Activated effector memory CD4-positive, alpha-beta T cell treated with Interleukin-2 at 50 U/mL for 16 hours (primary cell): Measurements from ENCODE around the gene NPPA.
"Not testable (repeated sequence)": the region's sequence is repeated elsewhere in the genome, so short reads cannot be mapped to it uniquely, and the experiment has no call there.

Experiments
- DNase-seq: peaks from one replicate; pipeline ENCODE4 v3.0.0-alpha.2; 2020

The NPPA gene

DNA sequence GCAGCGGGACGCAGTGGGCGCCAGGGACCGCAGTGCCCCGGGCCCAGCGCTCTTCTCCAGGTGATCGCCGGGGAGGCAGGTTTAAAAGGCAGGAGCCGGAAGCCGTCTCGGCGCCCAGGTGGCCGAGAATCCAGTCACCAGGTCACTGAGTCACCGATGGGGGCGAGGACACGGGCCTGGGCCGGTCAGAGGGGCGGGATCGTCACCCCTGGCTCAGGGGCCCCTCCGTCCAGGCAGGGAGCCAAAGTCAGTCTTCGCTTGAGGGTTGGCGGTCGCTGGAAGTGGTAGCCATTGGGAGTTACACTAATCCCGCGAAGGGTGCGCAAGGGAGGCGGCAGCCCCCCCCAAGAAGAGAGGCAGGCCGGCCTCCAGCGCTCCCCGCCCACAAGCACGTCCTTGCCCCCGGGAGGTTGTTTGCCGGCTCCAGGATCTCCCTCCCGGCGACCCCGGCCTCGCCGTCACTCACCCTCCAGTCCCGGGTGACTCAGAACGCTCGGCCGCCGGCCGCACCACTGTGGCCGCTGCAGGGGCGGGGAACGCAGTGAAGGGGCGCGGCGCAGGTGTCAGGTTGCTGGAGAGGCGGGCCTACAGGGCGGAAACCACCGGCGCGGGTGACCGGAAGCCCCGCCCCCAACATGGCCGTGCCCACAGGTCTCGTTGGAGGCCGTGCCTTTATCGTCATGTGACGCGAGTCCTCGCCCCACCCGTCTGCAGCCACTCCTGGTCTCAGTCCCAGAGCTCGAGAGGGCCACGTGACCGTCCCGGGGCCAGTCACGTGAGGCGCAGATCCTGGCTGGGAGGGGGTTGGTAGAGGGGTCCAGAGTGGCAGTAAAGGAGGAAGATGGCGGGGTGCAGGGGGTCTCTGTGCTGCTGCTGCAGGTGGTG lies 41.9 kb downstream of the NPPA start, which contains the start of the genes CLCN6 and MTHFR:
Gene CLCN6 (plus strand): TSS at position 770 of the 885 bp plus-strand sequence. CDS start 72 bp downstream, at position 842.
Gene MTHFR (minus strand): TSS at position 543 of the 885 bp plus-strand sequence. CDS start 2,848 bp downstream, outside the sequence.
- peak; percentile 98 for DNase-seq

DNA sequence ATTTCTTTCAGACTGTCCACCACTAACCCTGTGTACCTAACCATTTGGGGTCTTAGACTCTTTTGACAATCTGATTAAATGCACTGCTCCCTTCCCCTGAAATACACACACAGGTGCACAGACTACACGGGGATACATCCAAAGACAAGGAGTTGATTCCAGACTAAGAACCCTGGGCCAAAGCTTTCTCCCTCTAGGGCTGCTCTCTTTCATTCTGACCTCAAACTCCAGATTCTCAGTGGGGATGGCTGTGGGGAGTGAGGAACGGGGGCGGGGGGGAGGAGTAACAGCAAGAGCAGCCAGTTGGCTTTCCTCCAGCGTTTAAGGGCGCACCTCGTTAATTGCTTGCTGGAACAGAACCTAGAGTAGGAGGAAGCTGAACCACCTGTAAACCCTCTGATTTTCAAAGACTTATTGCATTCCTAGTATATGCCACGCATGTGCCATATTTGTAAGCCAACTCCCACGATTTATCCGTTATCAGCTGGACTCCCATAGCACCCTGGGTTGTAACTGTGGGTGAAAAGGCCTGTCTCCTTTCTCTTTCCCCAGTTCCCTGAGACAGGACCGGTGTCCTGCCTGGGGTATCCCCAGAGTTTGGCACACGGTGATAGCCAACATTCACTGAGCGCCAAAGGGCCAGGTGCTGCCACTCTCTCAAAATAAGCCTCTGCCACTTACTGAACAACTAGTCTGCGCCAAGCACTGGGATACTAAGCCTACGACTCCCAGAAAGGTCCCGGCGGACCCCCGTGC lies 42.7 kb downstream of the NPPA start:
- DNase-seq, result no peak

DNA sequence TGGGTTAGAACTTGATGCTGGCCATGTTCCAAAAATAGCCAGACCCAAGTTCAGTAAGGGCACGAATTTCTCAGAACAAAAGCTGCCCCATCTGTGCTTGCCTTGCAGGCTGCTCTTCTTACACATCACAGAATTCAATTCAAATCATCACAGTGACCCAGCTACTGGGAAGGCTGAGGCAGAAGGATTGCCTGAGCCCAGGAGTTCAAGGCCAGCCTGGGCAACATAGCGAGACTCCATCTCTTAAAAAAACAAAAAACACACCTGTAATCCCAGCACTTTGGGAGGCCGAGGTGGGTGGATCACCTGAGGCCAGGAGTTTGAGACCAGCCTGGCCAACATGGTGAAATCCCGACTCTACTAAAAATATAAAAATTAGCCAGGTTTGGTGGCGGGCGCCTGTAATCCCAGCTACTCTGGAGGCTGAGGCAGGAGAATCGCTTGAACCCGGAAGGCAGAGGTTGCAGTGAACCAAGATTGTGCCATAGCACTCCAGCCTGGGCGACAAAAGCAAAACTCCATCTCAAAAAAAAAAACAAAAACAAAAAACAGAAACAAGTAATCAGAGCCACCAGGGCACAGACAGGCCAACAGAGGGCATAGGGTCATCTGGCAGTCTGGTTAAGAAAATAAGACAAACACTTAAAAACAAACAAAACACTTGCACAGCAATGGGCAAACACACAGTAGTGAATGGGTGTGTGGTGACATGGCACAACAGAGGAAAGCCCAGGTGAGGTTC lies 43.5 kb downstream of the NPPA start:
- not testable (repeated sequence) for DNase-seq

DNA sequence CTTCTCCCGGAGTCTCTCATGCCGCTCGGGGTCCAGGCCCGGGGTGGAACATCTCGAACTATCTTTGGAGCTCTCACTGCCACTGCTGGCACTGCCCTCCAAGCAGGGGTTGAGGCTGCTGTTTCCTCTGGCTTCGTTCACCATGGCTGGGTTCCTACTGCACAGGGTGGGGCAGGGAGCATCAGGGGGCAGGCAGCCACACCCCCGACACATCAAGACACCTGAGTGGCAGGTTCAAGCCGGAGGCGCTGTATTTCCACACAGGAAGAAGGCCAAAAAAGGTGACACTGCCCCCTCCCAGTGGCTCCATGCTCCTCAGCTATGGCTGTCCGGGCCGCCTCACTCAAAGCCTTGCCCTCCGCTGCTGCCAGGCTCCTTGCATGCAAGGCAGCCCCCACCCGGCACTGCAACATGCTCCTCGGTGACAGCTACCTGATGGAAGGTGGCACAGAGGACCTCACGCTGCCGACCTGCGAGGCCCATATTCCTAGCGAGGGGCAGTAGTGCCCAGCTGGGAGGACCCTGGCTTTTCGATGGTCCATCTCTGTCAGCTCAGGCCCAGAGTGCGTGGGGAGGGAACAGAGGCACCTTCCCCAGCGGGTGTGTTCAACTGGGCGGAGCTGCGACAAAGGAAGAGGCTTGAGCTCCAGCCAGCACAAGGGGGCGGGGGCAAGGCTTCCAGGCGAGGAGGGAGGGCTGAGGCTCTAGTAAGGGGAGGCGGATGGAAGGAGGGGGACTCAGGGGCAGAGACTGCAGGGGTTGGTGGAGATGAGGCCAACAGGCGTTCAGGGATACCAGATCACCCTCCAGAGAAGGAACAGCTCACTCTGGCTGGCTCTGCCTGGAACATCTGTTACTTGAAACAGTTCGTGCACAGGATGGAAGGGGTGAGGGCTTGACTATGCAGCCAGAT lies 44.4 kb downstream of the NPPA start:
- peak; percentile 67 for DNase-seq

DNA sequence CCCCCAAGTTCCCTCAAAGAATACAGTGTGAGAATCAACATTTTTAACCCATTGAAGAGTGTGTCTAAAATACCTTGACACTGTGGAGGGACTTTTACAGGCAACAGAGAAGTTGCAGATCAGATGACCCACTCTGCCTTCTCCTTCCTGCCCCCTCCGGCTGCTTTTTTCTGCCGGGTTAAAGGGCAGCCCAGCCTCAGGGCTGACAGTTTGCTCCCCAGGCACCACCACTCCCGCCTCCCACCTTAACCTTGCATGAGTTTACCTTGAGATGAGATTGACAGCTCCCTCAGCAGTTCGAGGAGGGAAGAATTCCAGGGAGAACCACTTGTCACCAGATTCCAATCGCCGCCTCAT lies 45.0 kb downstream of the NPPA start:
- no peak for DNase-seq

DNA sequence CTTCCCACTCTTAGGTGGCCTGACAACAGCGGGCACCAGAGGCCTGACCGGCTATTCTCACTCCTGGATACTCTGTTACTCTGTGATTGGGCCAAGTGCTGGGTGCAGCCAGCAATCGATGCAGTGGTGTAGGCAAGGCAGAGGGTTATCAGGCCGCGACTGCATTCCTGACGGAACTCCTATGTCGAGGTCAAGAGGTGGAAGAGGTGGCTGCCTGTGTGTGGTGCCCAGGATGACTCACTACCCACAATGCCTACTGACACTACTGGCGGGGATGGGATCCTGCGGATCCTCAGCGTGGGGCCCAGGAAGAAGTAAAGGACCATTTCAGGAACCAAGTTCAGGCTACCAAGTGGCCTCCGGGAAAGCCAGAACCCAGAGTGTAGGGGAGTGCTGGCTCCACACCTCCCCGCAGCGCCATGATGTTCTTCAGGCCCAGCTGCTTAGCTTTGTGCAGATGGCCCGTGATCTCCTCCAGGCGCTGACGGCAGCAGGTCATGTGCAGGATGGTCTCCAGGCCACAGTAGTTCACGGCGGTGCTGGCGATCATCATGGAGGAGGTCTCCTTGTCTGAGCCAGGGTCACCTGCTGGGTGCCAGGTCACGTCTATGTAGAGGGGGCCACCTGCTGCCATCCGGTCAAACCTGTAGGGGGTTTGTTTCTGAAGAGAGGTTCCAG lies 46.7 kb downstream of the NPPA start:
- DNase-seq, result no peak

DNA sequence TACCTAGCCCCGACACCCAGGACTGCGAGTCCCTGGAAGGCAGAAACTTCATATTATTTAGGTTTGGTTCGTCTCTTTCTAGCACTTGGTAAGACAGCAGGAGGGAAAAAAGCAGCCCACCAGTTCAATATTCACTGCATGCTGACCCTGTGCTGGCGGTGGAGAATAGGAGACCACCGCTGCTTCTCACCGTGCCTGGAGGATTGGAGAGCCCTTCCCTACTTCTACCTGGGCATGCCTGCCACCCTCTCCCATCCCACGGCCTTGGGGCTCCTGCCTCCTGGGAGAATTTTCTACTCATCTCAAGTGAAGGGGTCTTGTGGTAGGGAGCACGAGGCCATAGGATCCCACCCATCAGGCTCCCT lies 47.2 kb downstream of the NPPA start:
- no peak for DNase-seq

DNA sequence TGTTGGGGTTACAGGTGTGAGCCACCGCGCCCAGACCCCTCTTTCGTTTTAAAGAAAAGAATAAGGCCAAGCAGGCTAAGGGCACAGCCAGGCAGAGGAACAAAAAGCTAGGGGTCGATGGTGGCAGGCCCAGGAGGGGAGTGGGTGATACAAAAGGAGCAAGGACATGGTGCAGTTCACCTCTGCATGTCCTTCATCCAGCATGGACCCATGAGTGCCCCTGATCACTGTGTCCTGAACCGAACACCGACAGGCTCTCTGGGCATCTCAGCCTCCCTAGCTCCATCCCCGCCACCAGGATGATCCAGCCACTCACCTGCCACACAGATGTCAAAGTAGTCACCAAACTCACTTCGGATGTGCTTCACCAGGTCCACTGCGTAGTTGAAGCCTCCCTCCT lies 47.7 kb downstream of the NPPA start:
- no peak for DNase-seq

DNA sequence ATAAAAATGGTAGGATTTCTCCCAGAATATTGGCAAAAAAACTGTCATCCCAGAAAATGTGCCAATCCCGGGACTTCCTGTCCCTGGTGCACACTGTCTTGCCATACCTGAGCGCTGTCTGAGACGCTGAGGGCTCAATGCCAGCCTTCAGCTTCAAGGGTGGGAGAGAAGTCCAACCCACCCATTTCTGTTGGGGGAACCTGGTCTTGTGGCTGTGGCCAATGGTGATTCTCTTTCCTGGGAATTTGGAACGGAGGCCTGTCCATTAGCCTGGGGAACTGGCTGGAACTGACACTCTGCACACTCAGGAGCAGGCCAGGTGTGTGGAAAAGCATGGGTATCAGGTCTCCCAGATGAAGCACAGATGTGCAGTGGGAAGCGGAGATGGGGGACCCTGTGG lies 48.5 kb downstream of the NPPA start:
- DNase-seq, result no peak

DNA sequence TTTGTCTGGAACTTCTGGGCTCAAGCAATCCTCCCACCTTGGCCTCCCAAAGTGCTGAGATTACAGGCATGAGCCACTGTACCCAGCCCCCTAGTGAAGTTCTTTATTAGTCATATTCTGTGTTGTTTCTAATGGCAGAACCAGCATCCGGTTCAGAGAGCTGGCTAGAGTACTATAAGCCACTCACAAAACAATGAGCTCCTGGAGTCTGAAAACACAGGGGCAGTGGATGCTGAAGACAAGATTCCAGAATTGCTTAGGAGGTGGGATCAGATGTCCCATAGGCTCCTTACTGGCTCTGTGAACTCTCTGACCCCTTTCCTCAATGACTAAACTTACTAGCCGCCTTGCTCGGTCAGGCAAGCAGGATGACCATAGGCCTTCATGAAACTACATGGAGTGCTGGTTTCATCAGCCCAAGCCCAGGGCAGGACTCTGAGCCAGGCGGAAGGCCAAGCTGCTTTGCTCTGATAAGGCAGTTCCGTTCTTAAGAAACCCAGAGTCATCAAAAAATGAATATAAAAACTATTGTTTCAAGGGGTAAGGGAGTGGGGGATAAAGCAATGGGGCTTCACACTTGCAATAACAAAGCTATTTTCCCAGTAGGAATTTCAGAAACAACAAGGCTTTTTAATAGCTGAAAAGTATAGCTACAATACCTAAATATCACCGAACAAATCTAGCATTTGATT lies 49.9 kb downstream of the NPPA start:
- no peak for DNase-seq

DNA sequence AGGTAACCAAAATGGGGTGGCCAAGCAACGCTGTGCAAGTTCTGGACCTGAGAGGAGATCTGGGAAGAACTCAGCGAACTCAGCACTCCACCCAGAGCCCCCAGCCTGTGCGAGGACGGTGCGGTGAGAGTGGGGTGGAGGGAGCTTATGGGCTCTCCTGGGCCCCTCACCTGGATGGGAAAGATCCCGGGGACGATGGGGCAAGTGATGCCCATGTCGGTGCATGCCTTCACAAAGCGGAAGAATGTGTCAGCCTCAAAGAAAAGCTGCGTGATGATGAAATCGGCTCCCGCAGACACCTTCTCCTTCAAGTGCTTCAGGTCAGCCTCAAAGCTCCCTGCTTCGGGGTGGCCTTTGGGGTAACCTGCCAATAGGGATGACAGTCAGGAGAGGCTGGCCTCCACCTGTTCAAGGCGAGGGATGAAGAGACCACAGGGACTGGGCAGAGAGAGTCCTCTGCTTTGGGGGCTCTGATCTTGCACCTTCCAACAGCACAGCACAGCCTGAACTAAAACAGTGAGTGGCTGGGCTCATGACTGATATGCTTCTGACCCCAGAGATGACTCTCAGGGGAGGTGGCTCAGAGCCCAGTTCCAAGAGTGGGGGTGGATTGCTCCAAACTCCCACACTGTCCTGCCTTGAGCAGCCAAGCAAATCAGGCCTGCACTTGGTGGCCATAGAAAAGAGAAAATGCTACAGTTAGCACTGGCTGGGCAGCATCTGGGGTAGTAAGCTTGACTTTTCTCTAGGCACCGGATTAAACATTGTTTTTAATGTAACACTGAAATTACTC lies 51.4 kb downstream of the NPPA start:
- DNase-seq, result no peak
